ENCODE results near the gene EXD2.
"Not testable (repeated sequence)": the region's sequence is repeated elsewhere in the genome, so short reads cannot be mapped to it uniquely, and the experiment has no call there.

The EXD2 gene

GRCh38 chr14:69288011-69288771 is 96.9 kb downstream of the EXD2 start:
- no peaks in the 10 kb centered on the region for H3K4me1 ChIP-seq (ENCODE audit: control insufficient read depth in 1 of 2, insufficient read depth in 2 of 2, low read length in 2 of 2)
- no peak overlapping the region for H2AFZ ChIP-seq (ENCODE audit: insufficient read depth, low read length, poor library complexity)
- peak in 1 of 2 donors; percentile 24 for DNase-seq
- no peaks in the 10 kb centered on the region for H3K79me2 ChIP-seq (ENCODE audit: control insufficient read depth, insufficient read depth, low read length, poor library complexity)
- no peak overlapping the region for H3K4ac ChIP-seq (ENCODE audit: low read depth, low read length)
- no peaks in the 10 kb centered on the region for H3K27me3 ChIP-seq (ENCODE audit: insufficient read depth, low read length)
- H3K14ac ChIP-seq (ENCODE audit: low read length): no peak overlapping the region
- H3K36me3 ChIP-seq (ENCODE audit: control insufficient read depth in 1 of 2, insufficient read depth in 2 of 2, low read length in 2 of 2): no peaks in the 10 kb centered on the region
- H3K4me3 ChIP-seq (ENCODE audit: low read depth, low read length): no peak overlapping the region
- no peaks in the 10 kb centered on the region for H3K79me1 ChIP-seq (ENCODE audit: low read length)
- H4K91ac ChIP-seq (ENCODE audit: low read depth, low read length): no peak overlapping the region
- H3K23ac ChIP-seq (ENCODE audit: low read length): no peak overlapping the region
- no peak overlapping the region for H3K18ac ChIP-seq (ENCODE audit: low read length)
- no peak overlapping the region for H3K4me2 ChIP-seq (ENCODE audit: low read length)
- H2BK5ac ChIP-seq (ENCODE audit: low read depth, low read length, poor library complexity): no peak overlapping the region
- no peak overlapping the region for H4K12ac ChIP-seq (ENCODE audit: low read depth, low read length)
- no peak overlapping the region for H2BK12ac ChIP-seq (ENCODE audit: low read length)
- H3K9ac ChIP-seq (ENCODE audit: low read length): no peak overlapping the region
- H3K27ac ChIP-seq (ENCODE audit: low read depth, low read length): no peak overlapping the region
- no peak overlapping the region for H2BK120ac ChIP-seq (ENCODE audit: insufficient read depth, low read length, poor library complexity)
- no peak overlapping the region for H2AK5ac ChIP-seq (ENCODE audit: low read length)
- H4K8ac ChIP-seq (ENCODE audit: low read depth, low read length): no peak overlapping the region
- no peaks in the 10 kb centered on the region for H3K9me3 ChIP-seq (ENCODE audit: insufficient read depth, low read depth, low read length)
- no CpG with 5 or more reads among the region's 8 CpGs for WGBS (ENCODE audit: extremely low coverage, insufficient coverage, insufficient read length)

- WGBS (ENCODE audit: extremely low coverage, insufficient coverage, insufficient read length): no CpG with 5 or more reads among the region's 9 CpGs
- Histone ChIP-seq H3K4me2 (ENCODE audit: low read length) (no peak overlapping the region), H2BK12ac (ENCODE audit: low read length) (no peak overlapping the region), H2BK5ac (ENCODE audit: low read depth, low read length, poor library complexity) (no peak overlapping the region), H4K8ac (ENCODE audit: low read depth, low read length) (no peak overlapping the region), H3K18ac (ENCODE audit: low read length) (no peak overlapping the region), H2BK120ac (ENCODE audit: insufficient read depth, low read length, poor library complexity) (no peak overlapping the region), H3K79me2 (ENCODE audit: control insufficient read depth, insufficient read depth, low read length, poor library complexity) (no peaks in the 10 kb centered on the region), H4K91ac (ENCODE audit: low read depth, low read length) (no peak overlapping the region), H2AK5ac (ENCODE audit: low read length) (no peak overlapping the region), H3K14ac (ENCODE audit: low read length) (no peak overlapping the region), H3K9me3 (ENCODE audit: insufficient read depth, low read depth, low read length) (no peaks in the 10 kb centered on the region), H2AFZ (ENCODE audit: insufficient read depth, low read length, poor library complexity) (no peak overlapping the region), H3K23ac (ENCODE audit: low read length) (no peak overlapping the region), H4K12ac (ENCODE audit: low read depth, low read length) (no peak overlapping the region), H3K79me1 (ENCODE audit: low read length) (no peaks in the 10 kb centered on the region), H3K27ac (ENCODE audit: low read depth, low read length) (no peak overlapping the region), H3K4me1 (ENCODE audit: control insufficient read depth in 1 of 2, insufficient read depth in 2 of 2, low read length in 2 of 2) (no peaks in the 10 kb centered on the region), H3K27me3 (ENCODE audit: insufficient read depth, low read length) (no peaks in the 10 kb centered on the region), H3K9ac (ENCODE audit: low read length) (no peak overlapping the region), H3K4ac (ENCODE audit: low read depth, low read length) (no peak overlapping the region), H3K4me3 (ENCODE audit: low read depth, low read length) (no peak overlapping the region), H3K36me3 (ENCODE audit: control insufficient read depth in 1 of 2, insufficient read depth in 2 of 2, low read length in 2 of 2) (no peaks in the 10 kb centered on the region)
- DNase-seq: no peak
Observed at GRCh38 chr14:69288956-69289705, 97.8 kb downstream of the EXD2 start.

- Histone ChIP-seq H3K27ac (ENCODE audit: low read depth, low read length) (no peak overlapping the region), H3K79me1 (ENCODE audit: low read length) (no peaks in the 10 kb centered on the region), H3K36me3 (ENCODE audit: control insufficient read depth in 1 of 2, insufficient read depth in 2 of 2, low read length in 2 of 2) (no peaks in the 10 kb centered on the region), H3K4ac (ENCODE audit: low read depth, low read length) (no peak overlapping the region), H2BK120ac (ENCODE audit: insufficient read depth, low read length, poor library complexity) (no peak overlapping the region), H2BK12ac (ENCODE audit: low read length) (no peak overlapping the region), H3K9ac (ENCODE audit: low read length) (no peak overlapping the region), H2BK5ac (ENCODE audit: low read depth, low read length, poor library complexity) (no peak overlapping the region), H4K12ac (ENCODE audit: low read depth, low read length) (no peak overlapping the region), H3K4me1 (ENCODE audit: control insufficient read depth in 1 of 2, insufficient read depth in 2 of 2, low read length in 2 of 2) (no peaks in the 10 kb centered on the region), H2AK5ac (ENCODE audit: low read length) (no peak overlapping the region), H4K8ac (ENCODE audit: low read depth, low read length) (no peak overlapping the region), H3K27me3 (ENCODE audit: insufficient read depth, low read length) (no peaks in the 10 kb centered on the region), H3K23ac (ENCODE audit: low read length) (no peak overlapping the region), H3K9me3 (ENCODE audit: insufficient read depth, low read depth, low read length) (no peaks in the 10 kb centered on the region), H3K14ac (ENCODE audit: low read length) (no peak overlapping the region), H4K91ac (ENCODE audit: low read depth, low read length) (no peak overlapping the region), H3K4me3 (ENCODE audit: low read depth, low read length) (no peak overlapping the region), H3K18ac (ENCODE audit: low read length) (no peak overlapping the region), H2AFZ (ENCODE audit: insufficient read depth, low read length, poor library complexity) (no peak overlapping the region), H3K79me2 (ENCODE audit: control insufficient read depth, insufficient read depth, low read length, poor library complexity) (no peaks in the 10 kb centered on the region), H3K4me2 (ENCODE audit: low read length) (no peak overlapping the region)
- DNase-seq: no peak
- no CpG with 5 or more reads among the region's 13 CpGs for WGBS (ENCODE audit: extremely low coverage, insufficient coverage, insufficient read length)
Observed at GRCh38 chr14:69289811-69290520, 98.7 kb downstream of the EXD2 start.

- H3K4me3 ChIP-seq (ENCODE audit: low read depth, low read length); H3K14ac ChIP-seq (ENCODE audit: low read length); H4K8ac ChIP-seq (ENCODE audit: low read depth, low read length); H3K79me2 ChIP-seq (ENCODE audit: control insufficient read depth, insufficient read depth, low read length, poor library complexity); H4K91ac ChIP-seq (ENCODE audit: low read depth, low read length); H2BK5ac ChIP-seq (ENCODE audit: low read depth, low read length, poor library complexity); DNase-seq; H4K12ac ChIP-seq (ENCODE audit: low read depth, low read length); H3K4me2 ChIP-seq (ENCODE audit: low read length); H3K9me3 ChIP-seq (ENCODE audit: insufficient read depth, low read depth, low read length); H3K4ac ChIP-seq (ENCODE audit: low read depth, low read length); H2BK120ac ChIP-seq (ENCODE audit: insufficient read depth, low read length, poor library complexity); H3K9ac ChIP-seq (ENCODE audit: low read length); H3K18ac ChIP-seq (ENCODE audit: low read length); H3K23ac ChIP-seq (ENCODE audit: low read length); H3K4me1 ChIP-seq (ENCODE audit: control insufficient read depth in 1 of 2, insufficient read depth in 2 of 2, low read length in 2 of 2); H2BK12ac ChIP-seq (ENCODE audit: low read length); H3K79me1 ChIP-seq (ENCODE audit: low read length); H2AK5ac ChIP-seq (ENCODE audit: low read length); H3K36me3 ChIP-seq (ENCODE audit: control insufficient read depth in 1 of 2, insufficient read depth in 2 of 2, low read length in 2 of 2); H2AFZ ChIP-seq (ENCODE audit: insufficient read depth, low read length, poor library complexity); H3K27me3 ChIP-seq (ENCODE audit: insufficient read depth, low read length); H3K27ac ChIP-seq (ENCODE audit: low read depth, low read length): not testable (repeated sequence)
- WGBS (ENCODE audit: extremely low coverage, insufficient coverage, insufficient read length): no CpG with 5 or more reads among the region's 7 CpGs
Observed at GRCh38 chr14:69290881-69291280, 99.6 kb downstream of the EXD2 start.

Measured in trophoblast cell (in vitro differentiated cells and primary cell).